ENCODE results near the gene HECW1.

GRCh38 chr7:43568529-43568928 is 456.1 kb downstream of the HECW1 start:
- TF ChIP-seq MAX (IDR thresholded peaks at IDR 0.05): no peak
- no peak for TF ChIP-seq RAD21 (IDR thresholded peaks at IDR 0.05; ENCODE audit: low read depth)
- no peak for TF ChIP-seq EGR1 (IDR thresholded peaks at IDR 0.05)
- no peak for TF ChIP-seq YY1 (IDR thresholded peaks at IDR 0.05; ENCODE audit: low read depth)
- TF ChIP-seq TAF1 (IDR thresholded peaks at IDR 0.05; ENCODE audit: low read depth): no peak
- TF ChIP-seq EP300 (IDR thresholded peaks at IDR 0.05; ENCODE audit: borderline replicate concordance): peak; percentile 47; the same call in 1 of the 2 replicates
